LNCAP (cell line): ENCODE results near the gene GPR52.

Experiments
- TF ChIP-seq, protein P1 (sequence below): fragments of 450-650 bp; IDR thresholded peaks from 2 replicates; pipeline ENCODE4 v1.5.1; 2017; ENCODE audit warnings: mild to moderate bottlenecking

Gene GPR52

DNA sequence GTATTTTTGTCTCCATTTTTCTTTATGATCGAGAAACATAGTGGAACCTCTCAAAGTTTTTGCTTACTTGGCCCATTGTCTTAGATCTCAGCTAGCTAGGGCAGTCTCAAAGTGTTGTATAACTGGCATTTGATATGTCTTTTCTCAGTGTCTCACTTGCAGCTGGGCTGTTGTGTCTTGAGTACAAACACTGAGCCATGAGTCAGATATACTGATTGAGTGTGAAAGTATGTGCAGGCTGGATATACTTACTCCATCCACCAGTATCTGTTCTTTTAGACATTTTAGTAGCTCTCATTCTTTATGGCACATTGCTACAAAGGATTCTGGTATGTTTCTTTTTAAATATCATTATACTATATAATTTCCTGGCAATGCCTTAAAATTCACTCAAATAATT, 14.3 kb upstream of the GPR52 start:
- TF ChIP-seq, protein P1, sequence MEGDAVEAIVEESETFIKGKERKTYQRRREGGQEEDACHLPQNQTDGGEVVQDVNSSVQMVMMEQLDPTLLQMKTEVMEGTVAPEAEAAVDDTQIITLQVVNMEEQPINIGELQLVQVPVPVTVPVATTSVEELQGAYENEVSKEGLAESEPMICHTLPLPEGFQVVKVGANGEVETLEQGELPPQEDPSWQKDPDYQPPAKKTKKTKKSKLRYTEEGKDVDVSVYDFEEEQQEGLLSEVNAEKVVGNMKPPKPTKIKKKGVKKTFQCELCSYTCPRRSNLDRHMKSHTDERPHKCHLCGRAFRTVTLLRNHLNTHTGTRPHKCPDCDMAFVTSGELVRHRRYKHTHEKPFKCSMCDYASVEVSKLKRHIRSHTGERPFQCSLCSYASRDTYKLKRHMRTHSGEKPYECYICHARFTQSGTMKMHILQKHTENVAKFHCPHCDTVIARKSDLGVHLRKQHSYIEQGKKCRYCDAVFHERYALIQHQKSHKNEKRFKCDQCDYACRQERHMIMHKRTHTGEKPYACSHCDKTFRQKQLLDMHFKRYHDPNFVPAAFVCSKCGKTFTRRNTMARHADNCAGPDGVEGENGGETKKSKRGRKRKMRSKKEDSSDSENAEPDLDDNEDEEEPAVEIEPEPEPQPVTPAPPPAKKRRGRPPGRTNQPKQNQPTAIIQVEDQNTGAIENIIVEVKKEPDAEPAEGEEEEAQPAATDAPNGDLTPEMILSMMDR = no peak

DNA sequence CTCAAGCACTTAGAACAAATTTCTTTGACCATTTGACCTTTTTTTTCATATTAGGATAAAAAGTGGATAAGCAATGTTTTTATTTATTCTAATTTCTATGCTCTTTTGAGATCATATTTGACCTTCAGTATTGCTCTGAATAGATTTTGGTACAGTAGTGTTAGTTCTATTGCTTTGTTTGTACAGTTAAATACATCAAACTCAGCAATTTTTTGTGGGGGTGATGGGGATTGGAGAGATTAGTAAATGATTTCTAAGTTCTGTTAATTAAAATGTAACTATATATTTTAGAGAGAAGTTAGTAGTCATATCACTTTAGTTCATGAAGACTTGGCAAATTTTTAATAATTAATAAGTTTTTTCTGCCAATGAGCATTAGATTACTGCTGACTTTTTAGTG, 2.4 kb upstream of the GPR52 start:
- TF ChIP-seq, protein P1 = no peak

- TF ChIP-seq, protein P1 = no peak
These were observed 1.9 kb upstream of the GPR52 start for GRCh38 chr1:174445817-174446216.

DNA sequence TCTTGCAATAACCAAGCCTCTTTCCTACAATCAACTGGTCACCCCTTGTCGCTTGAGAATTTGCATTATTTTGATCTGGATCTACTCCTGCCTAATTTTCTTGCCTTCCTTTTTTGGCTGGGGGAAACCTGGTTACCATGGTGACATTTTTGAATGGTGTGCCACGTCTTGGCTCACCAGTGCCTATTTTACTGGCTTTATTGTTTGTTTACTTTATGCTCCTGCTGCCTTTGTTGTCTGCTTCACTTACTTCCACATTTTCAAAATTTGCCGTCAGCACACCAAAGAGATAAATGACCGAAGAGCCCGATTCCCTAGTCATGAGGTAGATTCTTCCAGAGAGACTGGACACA, 743 bp downstream of the GPR52 start:
- TF ChIP-seq, protein P1 = no peak

DNA sequence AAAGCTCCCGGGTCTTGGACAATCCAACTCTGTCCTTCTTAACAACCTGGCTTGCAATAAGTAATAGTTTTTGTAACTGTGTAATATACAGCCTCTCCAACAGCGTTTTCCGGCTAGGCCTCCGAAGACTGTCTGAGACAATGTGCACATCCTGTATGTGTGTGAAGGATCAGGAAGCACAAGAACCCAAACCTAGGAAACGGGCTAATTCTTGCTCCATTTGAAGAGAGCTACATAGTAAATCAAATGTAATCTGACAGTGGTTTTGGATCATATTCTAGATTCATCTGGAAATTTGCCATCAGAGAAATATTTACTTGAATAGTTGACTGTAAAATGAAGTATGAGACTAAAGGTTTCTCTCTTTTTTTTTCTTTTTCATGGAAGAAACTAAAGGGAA, 1.2 kb downstream of the GPR52 start:
- TF ChIP-seq, protein P1 = no peak

DNA sequence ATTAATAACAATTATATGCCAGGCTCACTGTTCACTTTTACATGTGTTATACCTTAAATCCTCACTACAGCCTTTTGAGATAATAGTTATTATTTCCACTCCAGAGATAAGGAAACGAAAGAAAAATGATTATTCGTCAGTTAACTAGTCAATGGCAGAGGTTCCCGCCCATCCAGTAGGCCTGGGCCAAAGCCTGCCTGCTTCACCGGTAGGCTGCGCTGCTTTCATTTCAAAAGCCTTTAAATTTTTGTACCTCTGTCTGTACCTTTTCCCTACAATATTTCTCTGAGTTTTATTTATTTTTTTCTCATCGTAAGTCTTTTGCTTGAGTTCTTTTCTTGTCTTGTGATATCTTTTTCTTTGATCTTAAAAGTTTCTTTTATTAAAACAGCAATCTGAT, 3.6 kb downstream of the GPR52 start:
- TF ChIP-seq, protein P1 = no peak

DNA sequence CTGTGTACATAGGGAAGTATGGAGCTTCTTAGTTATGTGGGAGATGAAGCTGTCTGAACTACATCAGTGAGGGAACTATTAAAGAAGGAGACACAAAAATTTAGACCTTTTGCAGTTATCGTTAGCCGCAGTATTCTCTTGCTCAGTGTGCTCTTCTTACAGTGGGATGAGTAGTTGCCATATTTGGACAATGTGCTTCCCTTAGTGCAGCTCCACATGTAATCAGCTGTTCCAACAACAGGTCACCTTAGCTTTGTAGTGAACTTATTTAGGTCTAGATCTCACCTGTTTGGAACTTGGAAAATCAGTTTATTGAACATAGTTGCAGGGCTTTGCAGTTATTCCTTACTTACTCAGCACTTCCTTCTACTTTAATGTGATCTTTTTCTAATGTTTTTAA, 18.1 kb downstream of the GPR52 start:
- TF ChIP-seq, protein P1 = no peak

DNA sequence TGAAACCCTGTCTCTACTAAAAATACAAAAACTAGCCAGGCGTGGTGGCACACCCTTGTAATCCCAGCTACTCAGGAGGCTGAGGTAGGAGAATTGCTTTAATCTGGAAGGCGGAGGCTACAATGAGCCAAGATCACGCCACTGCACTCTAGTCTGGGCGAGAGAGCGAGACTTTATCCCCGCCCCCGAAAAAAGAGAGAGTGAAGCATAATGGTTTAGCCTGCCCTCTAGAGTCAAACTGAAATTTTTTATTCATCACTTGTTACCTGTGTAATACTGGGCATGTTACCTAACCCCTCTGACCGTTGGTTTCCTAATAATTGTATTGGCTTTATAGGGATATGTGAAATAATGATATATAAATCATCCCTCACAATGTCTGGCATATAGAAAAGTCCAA, 18.8 kb downstream of the GPR52 start:
- TF ChIP-seq, protein P1 = no peak
